ENCODE data around the gene KDM3A.

Gene KDM3A, protein sequence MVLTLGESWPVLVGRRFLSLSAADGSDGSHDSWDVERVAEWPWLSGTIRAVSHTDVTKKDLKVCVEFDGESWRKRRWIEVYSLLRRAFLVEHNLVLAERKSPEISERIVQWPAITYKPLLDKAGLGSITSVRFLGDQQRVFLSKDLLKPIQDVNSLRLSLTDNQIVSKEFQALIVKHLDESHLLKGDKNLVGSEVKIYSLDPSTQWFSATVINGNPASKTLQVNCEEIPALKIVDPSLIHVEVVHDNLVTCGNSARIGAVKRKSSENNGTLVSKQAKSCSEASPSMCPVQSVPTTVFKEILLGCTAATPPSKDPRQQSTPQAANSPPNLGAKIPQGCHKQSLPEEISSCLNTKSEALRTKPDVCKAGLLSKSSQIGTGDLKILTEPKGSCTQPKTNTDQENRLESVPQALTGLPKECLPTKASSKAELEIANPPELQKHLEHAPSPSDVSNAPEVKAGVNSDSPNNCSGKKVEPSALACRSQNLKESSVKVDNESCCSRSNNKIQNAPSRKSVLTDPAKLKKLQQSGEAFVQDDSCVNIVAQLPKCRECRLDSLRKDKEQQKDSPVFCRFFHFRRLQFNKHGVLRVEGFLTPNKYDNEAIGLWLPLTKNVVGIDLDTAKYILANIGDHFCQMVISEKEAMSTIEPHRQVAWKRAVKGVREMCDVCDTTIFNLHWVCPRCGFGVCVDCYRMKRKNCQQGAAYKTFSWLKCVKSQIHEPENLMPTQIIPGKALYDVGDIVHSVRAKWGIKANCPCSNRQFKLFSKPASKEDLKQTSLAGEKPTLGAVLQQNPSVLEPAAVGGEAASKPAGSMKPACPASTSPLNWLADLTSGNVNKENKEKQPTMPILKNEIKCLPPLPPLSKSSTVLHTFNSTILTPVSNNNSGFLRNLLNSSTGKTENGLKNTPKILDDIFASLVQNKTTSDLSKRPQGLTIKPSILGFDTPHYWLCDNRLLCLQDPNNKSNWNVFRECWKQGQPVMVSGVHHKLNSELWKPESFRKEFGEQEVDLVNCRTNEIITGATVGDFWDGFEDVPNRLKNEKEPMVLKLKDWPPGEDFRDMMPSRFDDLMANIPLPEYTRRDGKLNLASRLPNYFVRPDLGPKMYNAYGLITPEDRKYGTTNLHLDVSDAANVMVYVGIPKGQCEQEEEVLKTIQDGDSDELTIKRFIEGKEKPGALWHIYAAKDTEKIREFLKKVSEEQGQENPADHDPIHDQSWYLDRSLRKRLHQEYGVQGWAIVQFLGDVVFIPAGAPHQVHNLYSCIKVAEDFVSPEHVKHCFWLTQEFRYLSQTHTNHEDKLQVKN (N-terminal part only)

DNA sequence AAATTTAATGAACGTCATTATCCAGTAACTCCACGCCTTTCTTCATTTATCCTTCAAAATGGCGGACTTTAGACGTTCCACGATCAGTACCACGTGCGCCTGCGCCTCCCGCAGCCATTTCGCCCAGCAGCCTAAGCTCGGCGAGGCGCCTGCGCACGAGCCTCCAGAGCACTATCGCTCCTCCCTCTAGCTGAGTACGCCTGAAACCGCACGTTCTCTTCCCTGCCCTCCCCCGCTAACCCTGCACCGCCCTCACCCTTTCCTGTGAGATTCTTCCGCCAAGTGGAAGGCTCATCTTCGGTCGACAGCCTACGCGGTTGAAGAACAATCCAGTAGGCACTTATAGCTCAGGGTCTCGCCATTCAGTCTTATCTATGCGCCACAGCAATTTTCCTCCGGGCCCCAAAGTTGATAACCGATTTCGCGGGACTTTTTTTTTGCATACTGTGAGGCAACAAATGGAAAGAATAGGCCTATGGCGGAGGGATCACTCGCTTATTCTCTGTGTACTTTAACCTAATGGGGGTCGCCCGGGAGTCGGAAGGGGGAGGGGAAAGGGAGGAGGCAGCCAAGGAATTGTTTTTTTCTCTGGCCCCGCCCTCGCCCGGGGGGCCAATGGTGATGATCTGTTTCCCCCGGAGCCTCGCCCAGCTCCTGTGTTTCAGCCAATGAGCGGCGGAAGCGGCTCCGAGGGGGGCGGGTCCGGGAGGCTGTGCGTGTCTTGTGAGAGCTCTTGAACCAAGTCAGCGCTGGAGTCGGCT lies at the start of gene KDM3A:
KDM3A (plus strand) TSS at position 741 of the 761 bp plus-strand sequence. CDS start 677 bp downstream, outside the sequence.
- peak; percentile 99 for DNase-seq

DNA sequence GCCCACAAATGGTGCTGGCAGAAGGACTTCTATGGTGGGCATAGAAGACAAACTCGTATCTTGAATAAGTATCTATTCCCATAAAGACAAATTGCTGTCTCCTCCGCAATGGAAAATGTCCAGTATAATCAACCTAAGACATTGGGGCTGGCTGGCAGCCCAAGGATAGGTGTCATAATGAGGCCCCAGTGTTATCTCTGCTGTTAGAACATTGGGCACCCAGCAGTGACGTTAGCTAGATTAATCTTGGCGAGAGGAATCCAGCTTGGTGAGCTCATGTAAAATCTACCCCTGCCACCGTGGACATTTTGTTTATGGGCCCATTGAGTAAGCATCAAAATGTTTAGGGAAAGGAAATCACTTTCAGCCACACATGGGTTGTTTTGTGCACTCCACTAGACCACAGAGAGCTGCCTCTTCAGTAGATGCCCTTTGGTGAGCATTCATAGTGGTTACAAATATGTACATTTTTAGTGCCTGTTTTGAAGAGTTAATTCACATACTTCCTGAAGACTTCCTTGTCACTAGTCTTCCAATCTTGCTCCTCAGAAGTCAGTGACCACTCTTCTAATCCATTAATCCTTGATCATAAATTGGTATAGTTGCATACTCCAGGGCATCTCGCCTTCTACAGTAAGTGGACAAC lies 48.2 kb upstream of the KDM3A start:
- peak; percentile 27 for DNase-seq

DNA sequence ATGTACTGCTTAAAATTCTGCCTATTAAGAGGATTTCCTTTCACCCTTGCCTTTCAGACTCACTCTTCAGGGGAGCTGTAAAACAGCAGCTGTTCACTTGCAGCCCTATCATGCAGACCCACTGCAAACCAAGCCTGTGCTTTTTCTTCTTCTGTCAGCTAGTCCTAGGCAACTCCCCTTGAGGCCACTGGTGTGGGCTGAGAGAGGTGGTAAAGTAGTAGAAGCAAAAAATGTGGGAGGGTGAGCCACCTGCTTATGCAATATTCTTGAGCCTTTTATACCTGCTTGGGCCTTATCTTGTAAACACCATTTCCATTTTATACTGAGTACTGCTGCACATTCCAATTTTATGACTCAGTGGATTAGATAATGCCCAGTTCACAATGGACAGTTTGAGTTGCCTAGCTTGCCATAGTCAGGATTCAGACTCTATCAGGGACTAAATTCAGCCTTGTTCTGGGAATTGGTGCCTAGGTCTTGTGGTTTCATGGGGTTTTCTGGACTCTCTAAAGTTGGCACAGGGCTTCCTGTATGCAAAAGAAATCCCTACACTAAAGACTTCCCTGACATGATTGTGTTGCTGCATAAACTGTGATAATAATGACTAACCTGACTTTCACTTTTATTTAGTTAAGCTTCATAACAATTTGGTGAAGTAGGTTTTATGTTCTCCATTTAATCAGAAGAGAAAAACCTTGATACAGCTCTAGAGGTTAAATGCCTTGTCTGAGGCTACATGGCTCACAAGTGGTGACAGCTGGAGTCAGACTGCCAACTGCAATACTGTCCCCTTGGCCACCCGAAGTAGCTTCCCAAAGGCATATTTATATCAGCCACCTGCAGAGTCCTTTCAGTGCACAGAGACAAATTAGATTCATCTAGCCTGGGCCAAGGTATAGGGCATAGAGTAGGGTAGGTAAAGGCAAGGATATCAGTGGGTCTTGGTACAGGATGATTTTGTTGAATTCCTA lies 47.4 kb upstream of the KDM3A start:
- DNase-seq: no peak

DNA sequence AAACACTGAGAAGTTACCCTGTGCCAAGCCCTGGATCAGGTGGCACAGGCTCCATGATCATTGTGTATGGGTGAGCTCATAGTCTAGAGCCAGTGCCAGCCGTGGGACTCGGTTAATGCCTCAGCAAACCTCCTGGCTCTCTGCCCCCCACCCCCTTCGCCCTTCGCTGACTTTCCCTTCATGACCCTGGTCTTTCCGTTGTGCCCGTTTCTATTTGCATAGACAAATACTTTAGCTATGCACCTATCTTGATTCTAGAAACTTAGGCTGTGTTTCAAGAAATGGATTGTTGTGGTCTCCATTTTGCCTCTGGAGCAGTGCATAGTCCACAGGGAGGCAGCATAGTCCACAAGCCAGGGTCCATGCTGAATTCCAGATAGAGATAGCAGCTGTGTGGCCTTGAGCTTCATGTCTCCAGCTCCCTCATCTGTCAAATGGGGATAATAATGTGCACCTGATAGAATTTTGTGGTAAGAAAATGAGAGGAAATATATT lies 44.8 kb upstream of the KDM3A start:
- DNase-seq: peak; percentile 60

DNA sequence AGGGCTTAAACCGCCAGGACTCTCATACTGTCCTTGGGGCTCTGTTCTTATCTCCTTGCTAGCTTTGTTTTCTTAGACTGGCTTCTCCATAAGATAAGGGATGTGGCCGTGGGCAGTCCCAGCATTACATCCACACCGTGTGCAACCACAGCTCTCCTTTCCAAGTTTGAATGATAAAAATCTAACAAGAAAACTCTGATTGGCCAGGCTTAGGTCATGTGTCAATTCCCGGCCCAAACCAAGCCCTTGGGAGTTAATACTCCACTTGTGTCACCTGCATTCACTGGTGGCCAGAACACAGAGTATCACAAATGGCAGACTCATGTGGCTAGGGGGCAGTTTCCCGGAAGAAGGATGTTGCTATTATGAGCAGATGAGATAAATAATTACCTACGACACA lies 43.2 kb upstream of the KDM3A start:
- peak; percentile 65 for DNase-seq

DNA sequence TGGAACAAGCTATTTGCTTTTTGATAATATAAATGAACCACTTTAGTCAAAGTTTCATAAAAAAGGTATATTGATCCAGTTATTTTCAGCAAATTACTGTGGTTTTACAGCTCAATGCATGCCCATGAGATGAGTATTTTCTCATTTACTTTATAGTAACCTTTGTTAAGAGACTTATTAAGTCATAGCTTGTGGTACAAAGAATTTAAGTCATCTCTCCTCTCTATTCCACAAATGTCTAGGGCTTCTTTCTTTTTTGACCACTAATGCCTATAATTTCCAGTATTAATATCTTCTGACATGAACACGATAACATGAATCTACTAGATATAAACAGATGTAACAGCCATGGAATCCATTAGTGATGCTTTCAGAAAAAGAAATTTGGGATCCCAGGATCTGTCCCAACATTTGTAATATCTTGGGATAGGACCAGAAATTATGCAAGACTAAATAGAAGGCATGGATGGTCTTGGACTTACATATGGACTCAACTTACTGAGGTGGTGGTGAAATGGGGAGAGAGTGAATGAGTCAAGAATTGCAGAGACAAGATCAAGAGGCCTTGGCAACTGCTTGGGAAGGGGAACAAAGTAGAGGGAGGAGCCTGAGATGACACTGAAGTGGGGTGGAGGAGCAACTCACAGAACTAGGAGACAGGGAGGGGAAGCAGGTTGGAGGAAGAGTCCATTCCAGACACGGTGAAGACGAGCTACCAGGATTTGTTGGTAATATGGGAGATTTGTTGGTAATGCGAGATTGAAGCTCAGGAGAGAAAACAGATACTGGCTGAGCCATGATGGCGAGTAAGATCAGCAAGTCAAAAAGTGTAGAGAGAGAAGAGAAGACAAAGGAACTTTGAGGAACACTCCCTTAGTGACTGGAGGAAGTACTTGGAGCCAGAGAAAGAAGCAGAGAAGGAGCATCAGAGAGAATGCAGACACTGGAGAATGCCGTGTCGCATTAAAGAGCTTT lies 42.4 kb upstream of the KDM3A start:
- no peak for DNase-seq

DNA sequence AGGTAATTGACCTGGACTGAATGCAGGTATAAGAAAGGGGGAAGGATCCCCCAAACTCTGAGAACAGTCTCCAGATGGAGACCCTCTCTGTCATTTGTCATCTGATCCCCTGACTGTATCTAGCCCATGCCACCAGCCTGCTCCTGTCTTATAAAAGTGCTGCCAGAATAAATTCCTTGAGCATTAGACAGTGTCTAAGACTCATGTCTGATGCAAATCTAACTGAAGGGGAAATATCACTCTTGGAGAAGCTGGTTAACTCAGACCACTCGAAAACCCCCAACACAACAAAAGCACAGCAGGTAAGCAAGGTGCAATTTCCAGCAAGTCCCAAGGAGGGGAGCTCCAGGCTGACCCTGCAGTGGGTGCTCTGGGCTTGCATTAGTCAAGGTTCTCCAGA lies 40.9 kb upstream of the KDM3A start:
- DNase-seq: no peak

DNA sequence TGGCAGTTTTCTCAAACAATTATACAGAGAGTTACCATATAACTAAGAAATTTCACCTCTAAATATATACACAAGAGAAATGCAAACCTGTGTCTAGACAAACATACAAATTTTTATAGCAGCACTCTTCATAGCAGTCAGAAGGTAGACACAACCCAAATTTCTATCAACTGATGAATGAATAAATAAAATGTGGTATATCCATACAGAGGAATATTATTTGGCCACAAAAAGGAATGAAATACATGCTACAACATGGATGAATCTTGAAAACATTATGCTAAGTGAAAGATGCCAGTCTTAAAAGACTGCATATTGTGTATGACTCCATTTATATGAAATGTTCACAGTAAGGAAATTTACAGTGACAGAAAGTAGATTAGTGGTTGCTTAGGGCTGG lies 30.6 kb upstream of the KDM3A start:
- DNase-seq: no peak

DNA sequence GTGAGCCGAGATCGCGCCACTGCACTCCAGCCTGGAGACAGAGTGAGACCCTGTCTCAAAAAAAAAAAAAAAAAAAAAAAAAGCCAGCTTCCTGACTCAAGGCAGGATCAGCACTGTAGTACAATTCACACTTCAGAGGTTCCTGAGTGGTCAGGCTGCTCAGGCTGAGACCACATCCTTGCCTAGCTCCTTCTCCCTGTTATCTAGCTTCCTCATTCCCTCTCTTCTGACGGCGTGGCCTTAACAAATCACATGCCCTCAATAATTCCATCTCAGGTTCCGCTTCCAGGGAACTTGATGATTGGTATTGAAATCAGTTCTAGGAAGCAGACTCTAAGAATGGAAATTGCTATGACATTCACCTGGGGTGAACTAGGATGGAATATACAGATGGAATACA lies 29.8 kb upstream of the KDM3A start:
- DNase-seq: no peak

DNA sequence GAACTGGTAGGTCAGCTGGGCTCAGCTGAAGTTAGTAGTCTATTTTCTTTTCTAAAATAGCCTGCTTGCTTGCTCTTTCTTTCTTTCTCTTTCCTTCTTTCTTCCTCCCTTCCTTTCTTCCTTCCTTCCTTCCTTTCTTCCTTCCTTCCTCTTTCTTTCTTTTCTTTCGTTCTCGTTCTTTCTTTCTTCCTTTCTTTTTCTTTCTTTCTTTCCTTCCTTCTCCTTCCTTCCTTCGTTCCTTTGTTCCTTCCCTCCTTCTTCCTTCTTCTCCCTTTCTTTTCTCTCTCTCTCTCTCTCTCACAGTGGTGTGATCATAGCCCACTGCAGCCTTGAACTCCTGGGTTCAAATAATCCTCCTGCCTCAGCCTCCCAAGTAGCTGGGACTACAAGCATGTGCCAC lies 29.2 kb upstream of the KDM3A start:
- no peak for DNase-seq

DNA sequence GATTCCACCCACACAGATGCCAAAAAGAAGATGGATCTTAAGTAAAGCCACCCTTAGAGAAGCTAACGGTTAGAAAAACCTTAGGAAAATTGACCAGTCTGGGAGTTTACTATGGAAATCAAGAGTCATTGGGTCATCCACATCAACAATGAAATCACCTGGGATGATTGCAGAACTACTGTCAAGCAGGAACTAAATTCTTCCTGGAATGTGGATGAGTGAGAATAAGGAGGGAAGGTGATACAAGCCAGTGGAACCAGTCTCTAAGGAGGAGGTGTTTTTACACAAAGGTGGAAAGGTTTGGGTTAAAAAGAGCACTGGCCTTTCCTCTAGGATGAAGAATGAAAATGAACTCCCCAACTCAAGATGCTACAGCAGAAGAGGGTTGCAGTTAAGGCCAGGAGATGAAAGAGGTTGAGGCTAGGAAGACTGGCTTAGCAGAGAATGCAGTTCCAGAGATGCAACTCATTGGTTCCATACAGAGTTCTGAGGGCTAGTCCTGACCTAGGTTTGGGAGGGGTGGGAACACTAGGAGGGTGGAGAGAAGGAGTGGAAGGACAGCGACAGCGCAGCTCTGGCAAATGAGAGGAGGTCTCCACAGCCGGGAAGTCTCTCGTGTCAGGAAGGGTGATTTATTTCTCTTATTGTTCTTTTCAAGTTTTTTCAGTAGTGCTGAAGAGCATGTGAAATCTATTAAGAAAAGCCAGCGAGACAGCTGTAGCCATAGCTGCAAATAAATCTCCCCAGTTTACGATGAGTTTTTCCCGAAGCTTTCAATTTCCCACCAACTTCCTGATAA lies 27.7 kb upstream of the KDM3A start:
- no peak for DNase-seq

DNA sequence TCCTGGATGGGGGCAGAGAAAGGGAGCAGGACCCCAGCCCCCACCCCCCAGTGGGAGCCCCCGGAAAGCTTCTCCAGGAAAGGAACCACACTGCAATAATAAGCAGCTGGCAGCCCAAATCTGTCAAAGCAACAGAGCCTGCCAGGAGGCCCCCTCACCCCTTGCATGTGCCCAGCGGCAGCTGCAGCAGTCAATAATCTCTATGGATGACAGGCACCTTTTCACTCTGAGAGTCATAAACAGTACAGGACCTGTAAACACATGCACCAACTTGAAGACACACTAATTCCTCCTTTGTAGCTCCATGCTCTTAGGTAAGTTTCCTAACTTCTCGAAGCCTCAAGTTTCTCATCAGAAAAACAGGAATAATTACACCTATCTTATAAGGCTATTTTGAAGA lies 26.2 kb upstream of the KDM3A start:
- no peak for DNase-seq

DNA sequence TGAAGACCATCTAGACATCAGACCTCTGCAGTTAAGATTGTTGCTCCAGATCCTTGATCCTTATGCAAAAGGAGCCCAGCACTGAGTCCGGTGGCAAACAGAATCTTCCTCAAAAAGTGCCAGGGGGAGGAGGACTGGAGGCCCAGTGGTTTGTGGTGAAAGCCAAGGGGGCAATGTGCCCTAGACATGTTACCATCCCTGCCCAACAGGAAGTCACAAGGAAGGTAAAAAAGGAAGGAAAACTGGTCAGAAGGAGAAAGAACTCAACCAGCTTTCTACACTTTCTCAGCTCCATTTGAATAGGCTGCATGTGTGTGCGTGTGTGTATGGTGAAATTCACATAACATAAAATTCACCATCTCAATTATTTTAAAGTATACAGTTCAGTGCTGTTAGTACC lies 25.0 kb upstream of the KDM3A start:
- no peak for DNase-seq

DNA sequence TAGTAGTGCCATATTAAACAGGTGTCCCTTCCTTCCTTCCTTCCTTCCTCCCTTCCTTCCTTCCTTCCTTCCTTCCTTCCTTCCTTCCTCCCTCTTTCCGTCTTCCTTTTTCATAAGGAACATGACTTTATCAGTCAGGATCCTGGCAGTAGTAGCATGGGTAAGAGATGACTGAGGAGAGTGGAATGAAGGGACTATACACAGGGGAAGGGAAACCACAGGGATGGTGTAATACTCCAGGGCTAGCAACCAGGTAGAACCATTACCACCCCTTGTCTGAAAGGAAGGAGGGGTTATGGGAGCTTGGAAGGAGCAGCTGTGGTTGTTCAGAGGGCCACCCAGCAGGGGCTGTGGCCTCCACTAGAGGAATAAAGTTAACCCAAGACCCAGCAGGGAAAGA lies 23.2 kb upstream of the KDM3A start:
- DNase-seq: no peak

DNA sequence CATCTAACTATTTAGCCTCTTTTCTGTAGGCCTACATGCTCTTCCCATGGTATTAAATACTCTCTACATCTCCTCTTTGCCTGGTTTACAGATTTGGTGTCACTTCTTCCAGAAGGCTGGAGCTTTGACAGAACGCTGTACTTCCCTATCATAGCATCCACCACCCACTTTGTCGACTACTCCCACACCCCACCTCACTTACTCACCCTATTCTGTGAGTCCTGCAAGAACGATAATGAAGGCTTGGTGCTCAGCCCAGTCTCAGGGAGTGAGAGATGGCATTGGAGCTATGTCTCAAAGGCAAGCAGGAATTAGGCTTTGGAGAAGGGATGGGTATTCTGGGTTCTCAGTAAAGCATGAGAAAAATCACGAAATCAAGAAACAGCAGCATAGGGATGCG lies 20.3 kb upstream of the KDM3A start:
- no peak for DNase-seq

DNA sequence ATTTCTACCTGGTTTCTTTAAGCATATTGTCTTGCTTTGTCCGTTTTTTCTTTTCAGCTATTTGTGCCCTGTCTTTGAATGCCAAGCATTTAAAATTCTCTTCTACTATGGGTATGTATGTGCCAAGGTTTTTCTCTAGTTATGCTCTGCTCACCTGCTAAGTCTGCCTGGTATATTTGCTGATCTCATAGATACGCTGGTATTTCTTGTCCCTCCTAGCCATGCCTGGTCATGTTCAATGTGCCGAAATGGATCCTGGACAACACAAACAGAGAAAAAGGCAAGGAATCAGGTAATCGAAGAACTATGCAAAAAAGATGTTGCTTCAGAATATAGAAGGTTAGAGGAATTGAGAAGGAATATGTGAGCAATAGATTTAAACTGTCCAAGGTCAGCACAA lies 14.9 kb upstream of the KDM3A start:
- no peak for DNase-seq

DNA sequence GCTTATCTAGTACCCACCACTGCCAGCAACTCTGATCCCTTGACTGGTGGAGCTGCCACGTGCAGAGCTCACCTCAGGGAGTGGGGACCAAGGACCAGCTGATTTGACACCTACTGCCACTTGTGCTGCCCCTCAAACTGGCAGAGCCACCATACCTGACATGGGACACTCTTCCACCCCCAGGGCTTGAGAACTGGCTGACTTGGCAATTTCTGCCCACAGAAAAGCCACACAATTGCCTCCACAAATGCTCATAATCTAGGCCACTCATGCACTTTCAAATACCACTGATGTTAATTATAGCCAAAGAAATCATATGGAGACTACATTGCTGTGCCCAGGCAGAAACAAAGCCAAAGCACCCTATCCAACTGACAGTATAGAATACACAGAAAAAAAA lies 11.8 kb upstream of the KDM3A start:
- DNase-seq: no peak

DNA sequence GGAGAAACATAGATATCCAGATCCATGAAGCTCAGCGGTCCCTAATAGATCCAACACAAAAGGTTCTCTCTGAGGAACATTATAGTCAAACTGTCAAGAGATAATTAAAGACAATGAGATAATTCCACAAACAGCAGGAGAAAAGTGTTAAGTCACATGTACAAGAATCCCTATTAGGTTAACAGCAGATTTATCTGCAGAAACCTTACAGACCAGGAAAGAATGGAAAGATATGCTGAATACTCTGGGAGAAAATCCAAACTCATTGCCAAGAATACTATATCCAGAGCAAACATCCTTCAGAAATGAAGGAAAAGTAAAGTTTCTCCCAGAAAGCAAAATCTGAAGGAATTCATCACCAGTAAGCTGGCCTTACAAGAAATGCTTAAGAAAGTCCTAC lies 10.8 kb upstream of the KDM3A start:
- no peak for DNase-seq

Measured in hematopoietic multipotent progenitor cell treated with erythropoietin and hydrocortisone succinate and interleukin-3 and kit ligand, for 8 days (in vitro differentiated cells).